Activated naive CD4-positive, alpha-beta T cell treated with anti-CD3 and anti-CD28 coated beads for 36 hours (primary cell): Measurements from ENCODE around the gene BBS10. TPM values are rescaled to one million over a fixed set of nuclear protein-coding genes. Genes with fewer than 3 reads are reported as not detected.
"Not testable (repeated sequence)": the region's sequence is repeated elsewhere in the genome, so short reads cannot be mapped to it uniquely, and the experiment has no call there.

ENCODE experiments used
- CTCF ChIA-PET: fragments of 350-600 bp; sonication (Branson Sonifier 250); formaldehyde crosslinking; loops from one replicate; lab custom pipeline; 2021; ENCODE audit warnings: antibody characterized with exemption; lab: Charles Lee
- DNase-seq: peaks from one replicate; pipeline ENCODE4 v3.0.0-alpha.2; 2020
- H3K27ac Mint-ChIP-seq: one replicate; pipeline ENCODE4 v1.8.0; 2021; ENCODE audit warnings: mild to moderate bottlenecking, mixed read lengths
- H3K27me3 Mint-ChIP-seq: one replicate; pipeline ENCODE4 v1.8.0; 2021; ENCODE audit warnings: low read depth, mixed read lengths
- H3K36me3 Mint-ChIP-seq: one replicate; pipeline ENCODE4 v1.8.0; 2021; ENCODE audit warnings: low read depth, mixed read lengths
- H3K4me1 Mint-ChIP-seq: one replicate; pipeline ENCODE4 v1.8.0; 2021; ENCODE audit warnings: low read depth, mixed read lengths
- H3K4me3 Mint-ChIP-seq: one replicate; pipeline ENCODE4 v1.8.0; 2021; ENCODE audit warnings: mild to moderate bottlenecking, moderate library complexity, mixed read lengths
- H3K9me3 Mint-ChIP-seq: one replicate; pipeline ENCODE4 v1.8.0; 2021; ENCODE audit warnings: mixed read lengths
- intact Hi-C: fragments of 100-400 bp; cut with micrococcal nuclease; formaldehyde crosslinking; loops from one replicate; pipeline ENCODE4 v1.15.1; 2023
- total RNA-seq, 2 experiments: library from RNA; stranded (reverse); gene quantifications; one replicate each; pipeline ENCODE4 v1.2.3, GENCODE V29; 2021

The BBS10 gene
- total RNA-seq, 2 experiments from 2014 or later = 3.3 TPM

DNA sequence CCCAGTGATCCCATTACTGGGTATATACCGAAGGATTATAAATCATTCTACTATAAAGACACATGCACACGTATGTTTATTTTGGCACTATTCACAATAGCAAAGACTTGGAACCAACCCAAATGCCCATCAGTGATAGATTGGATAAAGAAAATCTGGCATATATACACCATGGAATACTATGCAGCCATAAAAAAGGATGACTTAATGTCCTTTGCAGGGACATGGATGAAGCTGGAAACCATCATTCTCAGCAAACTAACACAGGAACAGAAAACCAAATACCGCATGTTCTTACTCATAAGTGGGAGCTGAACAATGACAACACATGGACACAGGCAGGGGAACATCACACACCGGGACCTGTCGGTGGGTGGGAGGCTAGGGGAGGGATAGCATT lies 15.9 kb upstream of the BBS10 start:
- intact Hi-C loops, H3K27ac Mint-ChIP-seq, H3K9me3 Mint-ChIP-seq, DNase-seq, H3K4me3 Mint-ChIP-seq, H3K4me1 Mint-ChIP-seq, H3K27me3 Mint-ChIP-seq: not testable (repeated sequence)
- CTCF ChIA-PET = interaction anchor here (2.3 kb wide), 1 partner anchor 16 kb away, joined by 5 read pairs; the partner anchor contains the start of gene BBS10
- peaks cover 54% of the 10 kb centered on the region for H3K36me3 Mint-ChIP-seq

DNA sequence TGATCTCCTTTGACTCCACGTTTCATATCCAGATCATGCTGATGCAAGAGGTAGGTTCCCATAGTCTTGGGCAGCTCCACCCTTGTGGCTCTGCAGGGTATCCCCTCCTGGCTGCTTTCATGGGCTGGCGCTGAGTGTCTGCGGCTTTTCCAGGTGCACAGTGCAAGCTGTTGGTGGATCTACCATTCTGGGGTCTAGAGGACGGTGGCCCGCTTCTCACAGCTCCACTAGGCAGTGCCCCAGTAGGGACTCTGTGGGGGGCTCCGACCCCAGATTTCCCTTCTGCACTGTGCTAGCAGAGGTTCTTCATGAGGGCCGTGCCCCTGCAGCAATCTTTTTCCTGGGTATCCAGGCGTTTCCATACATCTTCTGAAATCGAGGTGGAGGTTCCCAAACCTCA lies 12.1 kb upstream of the BBS10 start:
- CTCF ChIA-PET = no interaction called here
- H3K4me3 Mint-ChIP-seq = no peak overlapping the region
- peaks cover 34% of the 10 kb centered on the region for H3K36me3 Mint-ChIP-seq
- no peaks in the 10 kb centered on the region for H3K4me1 Mint-ChIP-seq
- H3K27ac Mint-ChIP-seq = no peak overlapping the region
- no peaks in the 10 kb centered on the region for H3K27me3 Mint-ChIP-seq
- H3K9me3 Mint-ChIP-seq = no peaks in the 10 kb centered on the region
- intact Hi-C loops = no loop called here
- DNase-seq = no peak

DNA sequence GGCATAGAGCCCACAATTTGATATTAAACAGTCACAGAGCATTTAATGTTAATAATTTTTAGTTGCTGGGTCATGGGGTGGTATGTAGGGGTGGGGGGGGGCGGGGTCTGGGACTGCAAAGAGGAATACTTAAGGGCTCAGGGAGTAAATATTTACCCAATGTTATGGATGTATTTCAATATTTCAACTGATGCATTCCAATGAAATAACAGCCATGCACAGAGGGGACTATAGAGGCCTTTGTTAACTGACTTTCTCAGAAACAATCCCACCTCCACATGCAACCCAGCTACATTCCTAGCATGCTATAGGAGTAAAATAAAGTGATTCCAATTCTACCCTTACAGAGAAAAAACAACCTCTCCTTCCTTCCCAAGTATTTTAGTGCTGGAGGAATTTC lies 7.9 kb upstream of the BBS10 start:
- CTCF ChIA-PET = interaction anchor here (0.6 kb wide), 1 partner anchor 336 kb away, joined by 3 read pairs; no protein-coding TSS in a partner anchor
- no peaks in the 10 kb centered on the region for H3K27me3 Mint-ChIP-seq
- no peaks in the 10 kb centered on the region for H3K9me3 Mint-ChIP-seq
- no peak overlapping the region for H3K4me3 Mint-ChIP-seq
- H3K36me3 Mint-ChIP-seq = peaks cover 16% of the 10 kb centered on the region
- H3K4me1 Mint-ChIP-seq = no peaks in the 10 kb centered on the region
- no peak for DNase-seq
- intact Hi-C loops = no loop called here
- H3K27ac Mint-ChIP-seq = no peak overlapping the region

- no peaks in the 10 kb centered on the region for H3K9me3 Mint-ChIP-seq
- H3K4me1 Mint-ChIP-seq = peaks cover 25% of the 10 kb centered on the region
- H3K27me3 Mint-ChIP-seq = no peaks in the 10 kb centered on the region
- H3K36me3 Mint-ChIP-seq = peaks cover 3% of the 10 kb centered on the region
- intact Hi-C loops = loop anchor here (1.0 to 5.0 kb wide), 8 partner anchors 164 to 1015 kb away; partner anchors contain the start of genes CAPS2, GLIPR1L1, GLIPR1L2 and PHLDA1
- DNase-seq = peak; percentile 43
- H3K4me3 Mint-ChIP-seq = peak overlapping the region; percentile 90
- CTCF ChIA-PET = interaction anchor here (0.7 to 2.3 kb wide), 9 partner anchors 11 to 309 kb away, joined by 3 to 6 read pairs (median 3); no protein-coding TSS in a partner anchor
- peak overlapping the region; percentile 86 for H3K27ac Mint-ChIP-seq
Observed at GRCh38 chr12:76346798-76347420, 1.3 kb downstream of the BBS10 start.

GRCh38 chr12:76346236-76346635 lies 2.0 kb downstream of the BBS10 start:
- peaks cover 31% of the 10 kb centered on the region for H3K4me1 Mint-ChIP-seq
- H3K9me3 Mint-ChIP-seq = no peaks in the 10 kb centered on the region
- no peak overlapping the region for H3K27ac Mint-ChIP-seq
- intact Hi-C loops = loop anchor here (2.0 to 5.0 kb wide), 5 partner anchors 315 to 1014 kb away; partner anchors contain the start of genes CAPS2, GLIPR1L1, GLIPR1L2 and PHLDA1
- H3K36me3 Mint-ChIP-seq = peaks cover 5% of the 10 kb centered on the region
- DNase-seq = no peak
- CTCF ChIA-PET = interaction anchor here (1.0 to 1.3 kb wide), 2 partner anchors 110 to 237 kb away, joined by 3 to 4 read pairs; no protein-coding TSS in a partner anchor
- no peaks in the 10 kb centered on the region for H3K27me3 Mint-ChIP-seq
- no peak overlapping the region for H3K4me3 Mint-ChIP-seq

DNA sequence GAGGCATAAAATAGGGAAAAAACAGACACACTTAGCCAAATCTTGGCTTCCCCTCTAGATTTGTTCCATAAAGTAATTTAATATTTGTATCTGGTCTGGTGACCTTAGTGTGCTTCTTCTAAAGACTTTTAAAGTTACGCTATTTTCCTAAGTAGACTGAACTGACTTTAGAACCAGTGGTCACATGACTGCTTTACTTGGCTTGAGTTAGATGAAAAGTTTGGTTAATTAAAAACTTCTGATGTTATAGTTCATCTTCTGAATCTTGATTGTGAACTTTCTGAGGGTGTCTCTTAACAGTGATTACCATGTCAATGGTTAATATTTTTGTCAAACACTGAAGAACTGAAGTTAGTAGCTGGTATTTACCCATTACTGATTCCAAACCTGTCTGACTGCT lies 2.6 kb downstream of the BBS10 start:
- peaks cover 33% of the 10 kb centered on the region for H3K4me1 Mint-ChIP-seq
- CTCF ChIA-PET = interaction anchor here (1.0 to 1.3 kb wide), 2 partner anchors 111 to 237 kb away, joined by 3 to 4 read pairs; no protein-coding TSS in a partner anchor
- intact Hi-C loops = loop anchor here (5.0 kb wide), 3 partner anchors 703 to 1013 kb away; partner anchors contain the start of genes CAPS2 and GLIPR1L1
- H3K27ac Mint-ChIP-seq = no peak overlapping the region
- H3K27me3 Mint-ChIP-seq = no peaks in the 10 kb centered on the region
- H3K4me3 Mint-ChIP-seq = no peak overlapping the region
- H3K36me3 Mint-ChIP-seq = peaks cover 5% of the 10 kb centered on the region
- H3K9me3 Mint-ChIP-seq = no peaks in the 10 kb centered on the region
- DNase-seq = no peak

DNA sequence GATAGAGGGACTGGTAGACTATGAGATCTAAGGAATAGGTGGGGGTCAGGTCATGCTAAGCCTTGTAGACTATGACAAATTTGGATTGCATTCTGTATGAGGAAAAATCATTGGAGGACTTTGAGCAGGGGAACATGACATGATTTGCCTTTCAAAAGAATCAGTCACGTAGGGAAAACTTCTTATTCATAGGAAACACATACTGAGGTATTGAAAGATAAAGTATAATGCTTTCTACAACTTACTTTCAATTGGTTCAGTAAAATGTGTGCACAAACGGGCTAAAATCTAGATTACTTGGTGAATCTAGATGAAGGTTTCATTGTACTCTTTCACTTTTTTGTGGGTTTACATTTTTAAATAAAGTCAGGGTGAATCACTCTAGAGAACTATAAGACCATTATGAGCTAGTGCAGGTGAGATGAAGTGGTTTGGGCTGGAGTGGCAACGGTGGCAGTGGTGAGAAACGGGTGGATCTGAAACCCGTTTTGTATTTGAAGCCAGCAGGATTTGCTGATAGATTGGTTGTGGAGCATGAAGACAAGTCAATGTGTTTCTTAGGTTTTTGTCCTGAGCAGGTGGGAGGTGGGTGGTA lies 6.7 kb downstream of the BBS10 start:
- Mint-ChIP-seq H3K4me3 (no peak overlapping the region), H3K4me1 (peaks cover 15% of the 10 kb centered on the region), H3K36me3 (peaks cover 3% of the 10 kb centered on the region), H3K27me3 (no peaks in the 10 kb centered on the region), H3K27ac (no peak overlapping the region), H3K9me3 (no peaks in the 10 kb centered on the region)
- DNase-seq = no peak
- intact Hi-C loops = no loop called here
- CTCF ChIA-PET = no interaction called here

DNA sequence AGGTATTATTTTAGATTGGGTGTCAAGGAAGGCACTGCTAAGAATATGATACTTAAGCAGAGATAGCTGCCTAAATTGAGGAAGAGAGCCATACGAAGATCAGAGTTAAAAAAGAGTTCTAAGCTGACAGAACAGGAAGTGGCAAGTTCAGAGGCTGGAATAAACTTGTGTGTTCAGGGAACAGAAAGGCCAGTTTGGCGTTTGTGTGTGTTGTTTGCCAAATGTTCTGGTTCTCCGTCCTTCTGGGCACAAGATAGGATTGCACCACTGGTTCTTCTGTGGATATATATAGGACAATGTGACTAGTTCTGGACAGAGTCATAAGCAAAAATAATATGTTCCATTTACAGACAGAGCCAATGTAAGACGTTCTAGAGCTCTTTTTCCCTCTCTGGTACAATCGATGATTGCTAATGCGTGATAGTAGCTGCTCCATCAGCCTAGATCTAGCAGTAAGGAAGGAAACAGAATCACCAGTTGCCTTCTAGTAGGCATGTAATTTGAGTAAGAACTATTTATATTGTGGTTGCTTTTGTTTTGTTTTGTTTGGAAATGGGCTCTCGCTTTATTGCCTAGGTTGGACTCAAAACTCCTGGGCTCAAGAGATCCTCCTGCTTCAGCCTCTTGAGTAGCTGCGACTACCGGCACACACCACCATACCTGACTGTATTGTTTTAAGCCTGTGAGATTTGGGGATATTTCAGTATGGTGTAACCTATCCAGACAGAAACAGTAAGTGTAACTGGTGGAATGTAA lies 7.4 kb downstream of the BBS10 start:
- intact Hi-C loops = no loop called here
- peaks cover 11% of the 10 kb centered on the region for H3K4me1 Mint-ChIP-seq

GRCh38 chr12:76337583-76337982 lies 10.6 kb downstream of the BBS10 start:
- intact Hi-C loops = no loop called here
- DNase-seq = no peak
- Mint-ChIP-seq H3K4me3 (no peak overlapping the region), H3K4me1 (peaks cover 11% of the 10 kb centered on the region), H3K9me3 (no peaks in the 10 kb centered on the region), H3K27ac (no peak overlapping the region), H3K27me3 (no peaks in the 10 kb centered on the region), H3K36me3 (peaks cover 2% of the 10 kb centered on the region)
- CTCF ChIA-PET = interaction anchor here (0.7 kb wide), 1 partner anchor 59 kb away, joined by 3 read pairs; no protein-coding TSS in a partner anchor

More for the DNA sequence above, 7.4 kb downstream of the BBS10 start:
- CTCF ChIA-PET = no interaction called here
- no peak for DNase-seq
- Mint-ChIP-seq H3K27ac (no peak overlapping the region), H3K9me3 (no peaks in the 10 kb centered on the region), H3K27me3 (no peaks in the 10 kb centered on the region), H3K4me3 (no peak overlapping the region), H3K36me3 (peaks cover 2% of the 10 kb centered on the region)

- Mint-ChIP-seq H3K4me3 (no peak overlapping the region), H3K36me3 (no peaks in the 10 kb centered on the region), H3K27me3 (no peaks in the 10 kb centered on the region), H3K9me3 (no peaks in the 10 kb centered on the region), H3K27ac (no peak overlapping the region), H3K4me1 (no peaks in the 10 kb centered on the region)
- CTCF ChIA-PET = no interaction called here
- no peak for DNase-seq
- intact Hi-C loops = no loop called here
Observed at GRCh38 chr12:76332606-76333005, 15.6 kb downstream of the BBS10 start.

- Mint-ChIP-seq H3K27me3 (peaks cover 4% of the 10 kb centered on the region), H3K4me1 (no peaks in the 10 kb centered on the region), H3K36me3 (no peaks in the 10 kb centered on the region), H3K9me3 (no peaks in the 10 kb centered on the region), H3K27ac (no peak overlapping the region), H3K4me3 (no peak overlapping the region)
- intact Hi-C loops = no loop called here
- DNase-seq = no peak
- CTCF ChIA-PET = interaction anchor here (0.5 to 1.2 kb wide), 2 partner anchors 12 to 129 kb away, joined by 3 read pairs; no protein-coding TSS in a partner anchor
Observed at GRCh38 chr12:76329606-76330005, 18.6 kb downstream of the BBS10 start.

GRCh38 chr12:76329159-76329558 lies 19.1 kb downstream of the BBS10 start:
- no peaks in the 10 kb centered on the region for H3K4me1 Mint-ChIP-seq
- H3K4me3 Mint-ChIP-seq = no peak overlapping the region
- CTCF ChIA-PET = no interaction called here

More at GRCh38 chr12:76329159-76329558, 19.1 kb downstream of the BBS10 start:
- Mint-ChIP-seq H3K9me3 (no peaks in the 10 kb centered on the region), H3K36me3 (no peaks in the 10 kb centered on the region), H3K27me3 (peaks cover 4% of the 10 kb centered on the region), H3K27ac (no peak overlapping the region)
- intact Hi-C loops = no loop called here
- no peak for DNase-seq
